Stomach (tissue), 9 donors: ENCODE data around the gene CCND2. TPM values are rescaled to one million over a fixed set of nuclear protein-coding genes. Genes with fewer than 3 reads are reported as not detected.

Experiments
- DNase-seq, 2 donors: peaks; one replicate each; pipeline versions ENCODE4 v3.0.0 to v3.0.0-alpha.2; 2013 to 2019
- H3K27ac ChIP-seq, 5 donors: fragments of 200-600 bp in 4 of 5; sonication (generic) in 4 of 5; one replicate each; pipeline ENCODE4 v1.5.1; 2013 to 2019; ENCODE audit warnings: mild to moderate bottlenecking in 1 of 5, moderate library complexity in 1 of 5
- H3K27me3 ChIP-seq, 3 donors: fragments of 200-600 bp; sonication (generic); one replicate each; pipeline ENCODE4 v1.5.1; 2017 to 2019; ENCODE audit warnings: mixed run types in 1 of 3
- H3K36me3 ChIP-seq, 4 donors: fragments of 200-600 bp; sonication (generic); 1 replicate in 3 of 4; 2 replicates in 1 of 4; pipeline ENCODE4 v1.5.1; 2016 to 2019
- H3K4me1 ChIP-seq, 4 donors: fragments of 200-600 bp; sonication (generic); one replicate each; pipeline ENCODE4 v1.5.1; 2016 to 2019
- H3K4me3 ChIP-seq, 4 donors: fragments of 200-600 bp; sonication (generic) in 3 of 4; one replicate each; pipeline ENCODE4 v1.5.1; 2016 to 2019; ENCODE audit warnings: mild to moderate bottlenecking in 1 of 4
- H3K9me3 ChIP-seq, 4 donors: fragments of 200-600 bp; sonication (generic); one replicate each; pipeline ENCODE4 v1.5.1; 2016 to 2019
- EP300 ChIP-seq: sonication (generic); formaldehyde crosslinking; IDR thresholded peaks from one replicate; pipeline ENCODE4 v1.6.1; 2017; ENCODE audit warnings: antibody characterized with exemption
- POLR2A ChIP-seq, 4 donors: fragments of 450-650 bp; IDR thresholded peaks; one replicate each; pipeline ENCODE4 v1.6.1; 2016; ENCODE audit warnings: antibody characterized with exemption in 4 of 4, control low read depth in 2 of 4, mild to moderate bottlenecking in 1 of 4, moderate library complexity in 1 of 4
- POLR2AphosphoS5 ChIP-seq, 3 donors: sonication (generic); formaldehyde crosslinking; IDR thresholded peaks; one replicate each; pipeline ENCODE4 v1.6.1; 2016; ENCODE audit warnings: antibody characterized with exemption in 3 of 3
- WGBS, 5 donors: extraction: QIAGEN DNeasy Blood & Tissue Kit in 3 of 5; methylation state at CpG; one replicate each; pipeline versions ENCODE4 v1.1.5 to v1.1.7; 2013 to 2018; 5-methylcytosine and 5-hydroxymethylcytosine counted together
- intact Hi-C: fragments of 100-400 bp; cut with DNase I; formaldehyde crosslinking; loops from one replicate; pipeline ENCODE4 v1.15.1; 2023; ENCODE audit warnings: low total_unique reads
- polyA plus RNA-seq, 3 donors: library from polyadenylated mRNA; stranded (reverse); fragments of 200-250 nt; gene quantifications; one replicate each; pipeline ENCODE4 v1.2.3, GENCODE V29; 2013
- total RNA-seq, 5 donors: library from RNA; depleted of rRNA; stranded (reverse); fragments of >200 nt; gene quantifications; one replicate each; pipeline versions ENCODE4 v1.1.0 to v1.2.3, GENCODE V29; 2014 to 2016
- TF ChIP-seq, protein P1 (sequence below), 7 experiments: fragments of 450-650 bp in 4 of 7; fragments of 200-600 bp in 3 of 7; sonication (generic) in 3 of 7; IDR thresholded peaks; one replicate each; pipeline ENCODE4 v1.5.1; 2016 to 2019; ENCODE audit warnings: antibody characterized with exemption in 7 of 7, control low read depth in 2 of 7, mild to moderate bottlenecking in 1 of 7
- donor health status: healthy with polysubstance abuse.
- donor health status: Bipolar disorder and iron deficiency.
- donor health status: healthy.

Gene CCND2
- total and polyA plus RNA-seq, 8 donors: 5.5 to 89.0 (median 28.1) TPM

DNA sequence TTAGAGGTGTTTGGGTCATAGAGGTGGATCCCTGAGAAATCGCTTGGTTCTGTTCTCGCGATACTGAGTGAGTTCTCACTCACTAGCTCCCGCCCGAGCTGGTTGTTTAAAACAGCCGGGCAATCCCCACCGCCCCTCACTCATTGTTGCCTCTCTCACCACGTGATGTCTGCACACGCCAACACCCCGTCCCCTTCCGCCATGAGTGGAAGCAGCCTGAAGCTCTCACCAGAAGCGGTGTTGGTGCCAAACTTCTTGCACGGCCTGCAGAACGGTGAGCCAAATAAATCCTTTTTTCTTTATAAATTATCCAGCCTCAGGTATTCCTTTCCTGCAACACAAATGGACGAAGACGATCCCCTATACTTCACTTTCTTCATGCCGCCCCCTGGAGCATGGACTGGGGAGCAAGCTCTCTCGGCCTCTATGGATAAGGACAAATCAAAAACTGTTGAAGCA, 45.4 kb upstream of the CCND2 start:
- intact Hi-C loops: no loop called here
- DNase-seq: no peak
- H3K27me3 ChIP-seq: peaks cover 0 to 36% (median 0%) of the 10 kb centered on the region in 3 donors

DNA sequence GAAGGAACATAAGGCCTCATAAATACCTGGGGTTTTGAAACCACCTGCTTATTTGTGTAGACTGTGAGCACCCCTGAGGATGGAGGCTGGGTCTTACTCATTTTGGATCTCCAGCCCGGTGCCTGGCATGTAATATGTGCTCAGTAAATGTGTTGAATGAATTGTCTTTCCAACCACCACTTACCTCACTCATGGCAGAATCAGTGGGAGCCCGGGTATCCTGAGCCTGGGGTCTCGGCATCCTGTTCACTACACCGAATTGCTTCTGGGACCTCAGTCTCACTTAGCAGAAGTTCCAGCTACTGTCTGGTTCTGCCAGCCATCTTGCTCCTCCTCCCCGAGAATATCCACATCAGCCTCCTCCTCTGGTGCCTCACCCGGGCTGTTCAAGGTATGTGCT, 43.0 kb upstream of the CCND2 start:
- H3K9me3 ChIP-seq: peaks cover 0 to under 1% (median 0%) of the 10 kb centered on the region in 4 donors
- no peak for DNase-seq
- H3K4me3 ChIP-seq: no peak overlapping the region
- H3K4me1 ChIP-seq: no peaks in the 10 kb centered on the region
- no peak for TF ChIP-seq EP300
- TF ChIP-seq, protein P1, sequence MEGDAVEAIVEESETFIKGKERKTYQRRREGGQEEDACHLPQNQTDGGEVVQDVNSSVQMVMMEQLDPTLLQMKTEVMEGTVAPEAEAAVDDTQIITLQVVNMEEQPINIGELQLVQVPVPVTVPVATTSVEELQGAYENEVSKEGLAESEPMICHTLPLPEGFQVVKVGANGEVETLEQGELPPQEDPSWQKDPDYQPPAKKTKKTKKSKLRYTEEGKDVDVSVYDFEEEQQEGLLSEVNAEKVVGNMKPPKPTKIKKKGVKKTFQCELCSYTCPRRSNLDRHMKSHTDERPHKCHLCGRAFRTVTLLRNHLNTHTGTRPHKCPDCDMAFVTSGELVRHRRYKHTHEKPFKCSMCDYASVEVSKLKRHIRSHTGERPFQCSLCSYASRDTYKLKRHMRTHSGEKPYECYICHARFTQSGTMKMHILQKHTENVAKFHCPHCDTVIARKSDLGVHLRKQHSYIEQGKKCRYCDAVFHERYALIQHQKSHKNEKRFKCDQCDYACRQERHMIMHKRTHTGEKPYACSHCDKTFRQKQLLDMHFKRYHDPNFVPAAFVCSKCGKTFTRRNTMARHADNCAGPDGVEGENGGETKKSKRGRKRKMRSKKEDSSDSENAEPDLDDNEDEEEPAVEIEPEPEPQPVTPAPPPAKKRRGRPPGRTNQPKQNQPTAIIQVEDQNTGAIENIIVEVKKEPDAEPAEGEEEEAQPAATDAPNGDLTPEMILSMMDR (IDR thresholded peaks at IDR 0.05): no peak
- no peak for TF ChIP-seq POLR2A (IDR thresholded peaks at IDR 0.05)
- no peak for TF ChIP-seq POLR2AphosphoS5 (IDR thresholded peaks at IDR 0.05)
- 70 to 88% (median 75%) methylated on average over 6 of the region's 6 CpGs for WGBS, 5 donors
- no peaks in the 10 kb centered on the region for H3K36me3 ChIP-seq
- no peak overlapping the region for H3K27ac ChIP-seq
- peaks cover 0 to 12% (median 0%) of the 10 kb centered on the region in 3 donors for H3K27me3 ChIP-seq
- intact Hi-C loops: no loop called here

More for the DNA sequence above, 45.4 kb upstream of the CCND2 start:
- Histone ChIP-seq H3K4me3 (no peak overlapping the region), H3K27ac (no peak overlapping the region), H3K9me3 (no peaks in the 10 kb centered on the region), H3K36me3 (no peaks in the 10 kb centered on the region), H3K4me1 (no peaks in the 10 kb centered on the region)
- TF ChIP-seq, protein P1 (IDR thresholded peaks at IDR 0.05): no peak
- TF ChIP-seq EP300: no peak
- TF ChIP-seq POLR2AphosphoS5 (IDR thresholded peaks at IDR 0.05): no peak
- no peak for TF ChIP-seq POLR2A (IDR thresholded peaks at IDR 0.05)
- WGBS, 5 donors: 73 to 78% (median 76%) methylated on average over 18 of the region's 18 CpGs

DNA sequence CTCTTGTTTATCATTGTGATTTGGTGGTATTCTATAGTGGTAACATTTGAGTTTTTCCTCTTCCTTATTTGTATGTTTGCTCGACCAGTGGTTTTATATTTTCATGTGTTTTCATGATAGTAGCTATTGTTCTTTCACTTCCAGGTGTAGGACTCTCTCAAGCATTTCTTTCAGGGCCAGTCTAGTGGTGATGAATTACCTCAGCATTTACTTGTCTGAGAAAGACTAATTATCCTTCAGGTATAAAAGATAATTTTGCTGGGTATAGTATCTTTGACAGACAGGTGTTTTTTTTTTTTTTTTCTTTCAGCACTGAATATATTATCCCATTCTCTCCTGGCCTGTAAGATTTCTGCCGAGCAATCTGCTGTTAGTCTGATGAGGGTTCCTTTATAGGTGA, 35.0 kb upstream of the CCND2 start:
- Histone ChIP-seq H3K4me1 (no peaks in the 10 kb centered on the region), H3K9me3 (peaks cover 3 to 24% (median 17%) of the 10 kb centered on the region in 4 donors), H3K27me3 (peaks cover 0 to 27% (median 0%) of the 10 kb centered on the region in 3 donors), H3K36me3 (no peaks in the 10 kb centered on the region), H3K27ac (no peak overlapping the region), H3K4me3 (no peak overlapping the region)
- 73 to 81% (median 79%) methylated on average over 2 of the region's 2 CpGs for WGBS, 5 donors
- intact Hi-C loops: no loop called here
- TF ChIP-seq POLR2A (IDR thresholded peaks at IDR 0.05) (no peak), EP300 (no peak), POLR2AphosphoS5 (IDR thresholded peaks at IDR 0.05) (no peak)
- TF ChIP-seq, protein P1 (IDR thresholded peaks at IDR 0.05): no peak
- DNase-seq: no peak

DNA sequence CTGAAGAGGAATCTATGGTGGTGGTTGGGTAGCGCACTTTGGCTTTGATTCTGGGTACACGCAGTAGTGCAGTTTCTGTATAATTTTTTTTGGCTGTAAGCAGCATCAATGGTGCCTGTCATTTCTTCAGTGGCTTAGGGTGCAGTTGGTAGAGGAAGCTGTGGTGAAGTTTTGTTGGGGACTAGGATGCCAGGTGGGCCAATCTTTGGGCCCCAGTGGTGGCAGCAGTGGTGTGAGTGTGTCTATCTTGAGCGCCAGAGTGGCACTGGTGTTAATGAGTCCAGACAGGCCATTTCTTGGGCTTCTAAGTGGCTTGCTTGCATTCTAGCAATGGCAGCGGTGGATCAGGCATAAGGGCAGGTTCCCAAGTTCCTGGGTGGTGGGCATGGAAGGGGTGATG, 33.8 kb upstream of the CCND2 start:
- TF ChIP-seq EP300: no peak
- TF ChIP-seq, protein P1 (IDR thresholded peaks at IDR 0.05): no peak
- no peak for TF ChIP-seq POLR2AphosphoS5 (IDR thresholded peaks at IDR 0.05)
- no peak for TF ChIP-seq POLR2A (IDR thresholded peaks at IDR 0.05)
- WGBS, 5 donors: 80 to 92% (median 91%) methylated on average over 4 of the region's 4 CpGs
- intact Hi-C loops: no loop called here
- Histone ChIP-seq H3K27me3 (peaks cover 0 to 36% (median 0%) of the 10 kb centered on the region in 3 donors), H3K4me3 (no peak overlapping the region), H3K27ac (no peak overlapping the region), H3K9me3 (peaks cover 3 to 24% (median 17%) of the 10 kb centered on the region in 4 donors), H3K36me3 (no peaks in the 10 kb centered on the region), H3K4me1 (no peaks in the 10 kb centered on the region)
- DNase-seq: no peak
